Vagina (tissue), 2 donors: Measurements from ENCODE around the gene PUSL1.

Experiments used
- POLR2A ChIP-seq, 2 donors: fragments of 450-650 bp; IDR thresholded peaks; one replicate each; pipeline ENCODE4 v1.6.1; 2017; ENCODE audit warnings: antibody characterized with exemption in 2 of 2, mild to moderate bottlenecking in 2 of 2, moderate library complexity in 2 of 2
- POLR2AphosphoS5 ChIP-seq, 2 donors: sonication (generic); formaldehyde crosslinking; IDR thresholded peaks; one replicate each; pipeline ENCODE4 v1.9.0; 2017; ENCODE audit warnings: antibody characterized with exemption in 2 of 2, mild to moderate bottlenecking in 2 of 2, low read depth in 1 of 2; ENCODE audit not compliant: insufficient read depth in 1 of 2
- TF ChIP-seq, protein P1 (sequence below), 3 experiments: fragments of 450-650 bp in 2 of 3; fragments of 200-600 bp in 1 of 3; sonication (generic) in 1 of 3; IDR thresholded peaks; one replicate each; pipeline ENCODE4 v1.5.1; 2017 to 2019; ENCODE audit warnings: antibody characterized with exemption in 3 of 3, mild to moderate bottlenecking in 2 of 3, moderate library complexity in 2 of 3

DNA sequence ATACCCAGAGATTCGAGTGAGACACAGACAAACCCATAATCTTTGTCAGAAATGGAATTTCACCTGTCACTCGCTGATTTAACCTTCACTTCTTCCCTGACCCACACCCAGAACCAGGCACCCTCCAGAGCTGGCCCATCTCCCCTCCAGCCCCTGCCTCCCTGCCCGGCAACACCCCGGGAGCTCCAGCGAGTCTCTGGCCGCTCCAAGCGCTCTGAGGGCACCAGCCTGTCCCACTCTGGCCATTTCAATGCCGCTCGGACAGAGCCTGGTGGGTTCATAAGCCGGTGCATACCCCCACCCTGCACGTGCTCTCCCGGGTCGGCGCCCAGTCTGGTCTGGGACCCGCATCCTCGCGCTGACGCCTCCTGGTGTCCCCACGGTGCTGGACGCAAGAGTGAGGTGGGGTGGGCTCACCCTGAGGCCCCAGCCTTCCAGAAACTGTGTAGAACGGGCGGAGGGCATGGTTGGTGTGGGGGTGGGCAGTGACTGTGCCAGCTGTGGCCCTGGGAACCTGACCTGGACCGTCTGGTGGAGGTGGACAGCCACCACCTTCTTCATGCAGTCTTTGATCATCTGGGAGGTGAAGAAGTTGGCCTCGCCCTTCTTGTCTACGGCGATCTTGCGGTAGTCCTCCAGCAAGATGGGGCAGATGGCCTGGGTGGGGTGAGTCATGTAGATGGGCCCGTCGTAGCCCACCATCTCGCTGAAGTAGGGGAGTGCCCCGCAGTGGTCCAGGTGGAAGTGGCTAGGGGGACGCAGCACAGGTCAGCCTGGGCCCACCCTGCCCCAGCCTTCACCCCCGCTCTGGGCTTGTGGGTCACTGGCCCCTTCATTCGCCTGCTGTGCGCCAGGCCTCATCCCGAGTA, 10.6 kb downstream of the PUSL1 start:
- TF ChIP-seq, protein P1, sequence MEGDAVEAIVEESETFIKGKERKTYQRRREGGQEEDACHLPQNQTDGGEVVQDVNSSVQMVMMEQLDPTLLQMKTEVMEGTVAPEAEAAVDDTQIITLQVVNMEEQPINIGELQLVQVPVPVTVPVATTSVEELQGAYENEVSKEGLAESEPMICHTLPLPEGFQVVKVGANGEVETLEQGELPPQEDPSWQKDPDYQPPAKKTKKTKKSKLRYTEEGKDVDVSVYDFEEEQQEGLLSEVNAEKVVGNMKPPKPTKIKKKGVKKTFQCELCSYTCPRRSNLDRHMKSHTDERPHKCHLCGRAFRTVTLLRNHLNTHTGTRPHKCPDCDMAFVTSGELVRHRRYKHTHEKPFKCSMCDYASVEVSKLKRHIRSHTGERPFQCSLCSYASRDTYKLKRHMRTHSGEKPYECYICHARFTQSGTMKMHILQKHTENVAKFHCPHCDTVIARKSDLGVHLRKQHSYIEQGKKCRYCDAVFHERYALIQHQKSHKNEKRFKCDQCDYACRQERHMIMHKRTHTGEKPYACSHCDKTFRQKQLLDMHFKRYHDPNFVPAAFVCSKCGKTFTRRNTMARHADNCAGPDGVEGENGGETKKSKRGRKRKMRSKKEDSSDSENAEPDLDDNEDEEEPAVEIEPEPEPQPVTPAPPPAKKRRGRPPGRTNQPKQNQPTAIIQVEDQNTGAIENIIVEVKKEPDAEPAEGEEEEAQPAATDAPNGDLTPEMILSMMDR (IDR thresholded peaks at IDR 0.05), result no peak
- TF ChIP-seq POLR2A (IDR thresholded peaks at IDR 0.05) (no peak), POLR2AphosphoS5 (IDR thresholded peaks at IDR 0.05; ENCODE audit: insufficient read depth in 1 of 2, low read depth in 1 of 2) (no peak)
